K562 (cell line): ENCODE results near the gene PUS7. TPM values are rescaled to one million over a fixed set of nuclear protein-coding genes. Genes with fewer than 3 reads are reported as not detected.

Experiments
- ARNT ChIP-seq, 2 experiments: fragments of 450-650 bp; IDR thresholded peaks; 2 replicates each; pipeline ENCODE4 v1.6.1; 2016; ENCODE audit warnings: mild to moderate bottlenecking in 1 of 2
- CREM ChIP-seq: IDR thresholded peaks from 2 replicates; pipeline ENCODE4 v1.6.1; 2014; ENCODE audit warnings: antibody characterized with exemption, low read depth
- E2F5 ChIP-seq: sonication (generic); formaldehyde crosslinking; IDR thresholded peaks from 2 replicates; pipeline ENCODE4 v1.8.0; 2022; ENCODE audit warnings: mild to moderate bottlenecking, missing genetic modification reagents
- ETS2 ChIP-seq: IDR thresholded peaks from 2 replicates; pipeline ENCODE4 v1.6.1; 2016; ENCODE audit warnings: borderline replicate concordance, missing genetic modification characterization, mild to moderate bottlenecking, moderate library complexity, missing compliant biosample characterization; ENCODE audit not compliant: poor library complexity, severe bottlenecking
- FOXK2 ChIP-seq, 2 experiments: fragments of 450-650 bp; IDR thresholded peaks in 1 of 2; conservative IDR thresholded peaks in 1 of 2; 2 replicates each; pipeline ENCODE4 v1.6.1; 2016; ENCODE audit warnings: low read depth in 2 of 2, mild to moderate bottlenecking in 1 of 2
- PBX2 ChIP-seq, 2 experiments: IDR thresholded peaks in 1 of 2; conservative IDR thresholded peaks in 1 of 2; 2 replicates each; pipeline ENCODE4 v1.6.1; 2016; ENCODE audit warnings: low read depth in 2 of 2, mild to moderate bottlenecking in 1 of 2, missing compliant biosample characterization in 1 of 2, missing genetic modification characterization in 1 of 2, moderate library complexity in 1 of 2
- PRMT5 ChIP-seq: sonication (generic); formaldehyde crosslinking; IDR thresholded peaks from 2 replicates; pipeline ENCODE4 v1.5.0; 2020; ENCODE audit warnings: missing genetic modification reagents
- SIRT6 ChIP-seq: IDR thresholded peaks from one replicate; pipeline ENCODE4 v1.6.1; 2012; ENCODE audit warnings: low read depth, mild to moderate bottlenecking, control low read depth, inconsistent platforms, low read length, moderate library complexity
- SMAD4 ChIP-seq: fragments of 250-450 bp; sonication (Bioruptor Pico); conservative IDR thresholded peaks from 2 replicates; pipeline ENCODE4 v1.8.0; 2021; ENCODE audit warnings: inconsistent platforms, mild to moderate bottlenecking, moderate library complexity
- SNIP1 ChIP-seq: fragments of 450-650 bp; IDR thresholded peaks from 2 replicates; pipeline ENCODE4 v1.7.1; 2017; ENCODE audit warnings: low read depth, mild to moderate bottlenecking
- TAF1 ChIP-seq: IDR thresholded peaks from 2 replicates; pipeline ENCODE4 v1.6.1; 2011; ENCODE audit warnings: mild to moderate bottlenecking, low read length, moderate library complexity; ENCODE audit not compliant: insufficient read depth, control insufficient read depth, severe bottlenecking; ENCODE audit errors: extremely low read depth
- ZBTB2 ChIP-seq: fragments of 450-650 bp; IDR thresholded peaks from 2 replicates; pipeline ENCODE4 v1.6.1; 2016; ENCODE audit warnings: antibody characterized with exemption
- ZNF445 ChIP-seq: fragments of 250-450 bp; sonication (Bioruptor Pico); IDR thresholded peaks from 2 replicates; pipeline ENCODE4 v1.4.0; 2020; ENCODE audit warnings: low read depth, mild to moderate bottlenecking, moderate library complexity
- ZNF717 ChIP-seq: fragments of 250-450 bp; sonication (Bioruptor Pico); IDR thresholded peaks from 2 replicates; pipeline ENCODE4 v1.5.0; 2021
- ZNF76 ChIP-seq: fragments of 250-450 bp; sonication (Bioruptor Pico); IDR thresholded peaks from 2 replicates; pipeline ENCODE4 v1.4.0; 2020; ENCODE audit warnings: mild to moderate bottlenecking, moderate library complexity, borderline replicate concordance
- polyA plus RNA-seq, 8 experiments: library from polyadenylated mRNA; depleted of rRNA in 4 of 8; stranded (reverse) in 5 of 8; unstranded in 3 of 8; fragments of >200 nt; fragmentation: Nextera tagmentation in 2 of 8; fragmentation: Illumina TruSeq in 1 of 8; extraction: Ambion mirVana in 2 of 8; extraction: Trizol in 1 of 8; gene quantifications; 2 replicates each; pipeline versions ENCODE4 v1.2.1 to v1.2.3, GENCODE V29; 2011 to 2014; ENCODE audit warnings: inconsistent platforms in 1 of 8, missing spikeins in 1 of 8
- total RNA-seq, 7 experiments: library from RNA; depleted of rRNA in 6 of 7; stranded (reverse); fragments of >200 nt in 6 of 7; fragmentation: Illumina TruSeq in 2 of 7; extraction: Trizol in 2 of 7; gene quantifications; 2 replicates each; pipeline versions ENCODE4 v1.2.1 to v1.2.3, GENCODE V29; 2011 to 2021; ENCODE audit warnings: low replicate concordance in 1 of 7
- TF ChIP-seq, protein P1 (sequence below): fragments of 250-450 bp; sonication (Bioruptor Pico); IDR thresholded peaks from 2 replicates; pipeline ENCODE4 v1.5.0; 2020; ENCODE audit warnings: mild to moderate bottlenecking, borderline replicate concordance

Gene PUS7
- total and polyA plus RNA-seq, 9 of the 15 experiments (the other 6 are each of a cell fraction or from before 2014, with no cell fraction given): 15.1 to 95.6 (median 63.2) TPM

DNA sequence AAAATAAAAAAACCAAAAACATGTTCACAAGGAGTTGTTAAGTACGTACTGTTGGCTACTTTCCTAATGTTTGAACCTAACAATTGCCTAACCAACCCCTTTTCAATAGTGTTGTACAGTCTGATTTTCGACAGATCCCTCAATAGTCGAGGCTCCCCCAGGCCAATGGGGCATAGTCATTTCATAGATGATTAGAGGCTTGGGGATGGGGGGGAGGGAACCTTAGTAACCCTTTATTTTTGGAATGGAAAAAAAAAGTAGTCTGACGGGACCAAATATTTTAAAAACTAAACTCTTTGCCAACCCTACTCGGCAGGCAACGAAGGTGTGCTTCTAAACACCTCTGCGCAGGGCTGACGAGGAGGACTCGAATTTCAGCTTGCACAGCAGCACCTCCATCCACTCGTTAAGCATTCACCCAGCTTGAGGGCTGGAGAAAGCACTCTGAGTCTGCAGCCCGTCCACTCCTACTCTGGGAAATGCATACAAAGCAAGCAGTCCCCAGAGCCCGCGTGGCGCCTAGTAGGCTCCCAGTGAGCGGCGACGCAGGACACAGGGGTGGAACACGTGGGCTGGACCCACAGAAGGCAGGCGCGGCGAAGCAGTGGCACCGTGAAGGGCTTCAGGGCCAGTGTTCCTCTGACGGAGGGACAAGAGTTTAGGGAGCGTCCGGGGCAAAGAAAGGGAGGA is 899 bp downstream of the PUS7 start (continued):
- TF ChIP-seq PBX2 (CRISPR knock-in tag; IDR thresholded peaks at IDR 0.05; ENCODE audit: low read depth): no peak
- TF ChIP-seq PBX2 (tag; conservative IDR thresholded peaks at IDR 0.05; ENCODE audit: low read depth): no peak
- TF ChIP-seq SMAD4 (CRISPR knock-in tag): no peak
- no peak for TF ChIP-seq ZNF717 (CRISPR knock-in tag)
- peak; percentile 96 for TF ChIP-seq E2F5 (CRISPR knock-in tag)
- peak in 1 of 2 experiments; percentile 56; a peak in 1 of 4 replicates for TF ChIP-seq FOXK2 (conservative IDR thresholded peaks at IDR 0.05 in 1 of 2, IDR thresholded peaks at IDR 0.05 in 1 of 2; ENCODE audit: low read depth in 2 of 2)
- TF ChIP-seq PRMT5 (CRISPR knock-in tag): 0 out of 2 replicates have a peak, but pooled peaks have one; percentile 39
- TF ChIP-seq ZNF445 (CRISPR knock-in tag): no peak
- TF ChIP-seq SIRT6: no peak
- 0 out of 2 replicates have a peak, but pooled peaks have one; percentile 54 for TF ChIP-seq SNIP1
- TF ChIP-seq, protein P1, sequence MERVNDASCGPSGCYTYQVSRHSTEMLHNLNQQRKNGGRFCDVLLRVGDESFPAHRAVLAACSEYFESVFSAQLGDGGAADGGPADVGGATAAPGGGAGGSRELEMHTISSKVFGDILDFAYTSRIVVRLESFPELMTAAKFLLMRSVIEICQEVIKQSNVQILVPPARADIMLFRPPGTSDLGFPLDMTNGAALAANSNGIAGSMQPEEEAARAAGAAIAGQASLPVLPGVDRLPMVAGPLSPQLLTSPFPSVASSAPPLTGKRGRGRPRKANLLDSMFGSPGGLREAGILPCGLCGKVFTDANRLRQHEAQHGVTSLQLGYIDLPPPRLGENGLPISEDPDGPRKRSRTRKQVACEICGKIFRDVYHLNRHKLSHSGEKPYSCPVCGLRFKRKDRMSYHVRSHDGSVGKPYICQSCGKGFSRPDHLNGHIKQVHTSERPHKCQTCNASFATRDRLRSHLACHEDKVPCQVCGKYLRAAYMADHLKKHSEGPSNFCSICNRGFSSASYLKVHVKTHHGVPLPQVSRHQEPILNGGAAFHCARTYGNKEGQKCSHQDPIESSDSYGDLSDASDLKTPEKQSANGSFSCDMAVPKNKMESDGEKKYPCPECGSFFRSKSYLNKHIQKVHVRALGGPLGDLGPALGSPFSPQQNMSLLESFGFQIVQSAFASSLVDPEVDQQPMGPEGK: no peak
- TF ChIP-seq ARNT (IDR thresholded peaks at IDR 0.05): no peak; a peak in 1 of 4 replicates
- TF ChIP-seq ZNF76 (CRISPR knock-in tag): no peak
- TF ChIP-seq CREM: peak; percentile 50
- peak; percentile 47; the same call in 1 of the 2 replicates for TF ChIP-seq ZBTB2
- TF ChIP-seq ETS2: no peak
- no peak for TF ChIP-seq TAF1
